Smooth muscle cell of the brain vasculature (primary cell): ENCODE data around the gene ZKSCAN3.
"Not testable (repeated sequence)": the region's sequence is repeated elsewhere in the genome, so short reads cannot be mapped to it uniquely, and the experiment has no call there.

Experiments
- DNase-seq: peaks from one replicate; pipeline ENCODE4 v3.0.0-alpha.2; 2012; ENCODE audit warnings: low read depth, low spot score

ZKSCAN3 gene

DNA sequence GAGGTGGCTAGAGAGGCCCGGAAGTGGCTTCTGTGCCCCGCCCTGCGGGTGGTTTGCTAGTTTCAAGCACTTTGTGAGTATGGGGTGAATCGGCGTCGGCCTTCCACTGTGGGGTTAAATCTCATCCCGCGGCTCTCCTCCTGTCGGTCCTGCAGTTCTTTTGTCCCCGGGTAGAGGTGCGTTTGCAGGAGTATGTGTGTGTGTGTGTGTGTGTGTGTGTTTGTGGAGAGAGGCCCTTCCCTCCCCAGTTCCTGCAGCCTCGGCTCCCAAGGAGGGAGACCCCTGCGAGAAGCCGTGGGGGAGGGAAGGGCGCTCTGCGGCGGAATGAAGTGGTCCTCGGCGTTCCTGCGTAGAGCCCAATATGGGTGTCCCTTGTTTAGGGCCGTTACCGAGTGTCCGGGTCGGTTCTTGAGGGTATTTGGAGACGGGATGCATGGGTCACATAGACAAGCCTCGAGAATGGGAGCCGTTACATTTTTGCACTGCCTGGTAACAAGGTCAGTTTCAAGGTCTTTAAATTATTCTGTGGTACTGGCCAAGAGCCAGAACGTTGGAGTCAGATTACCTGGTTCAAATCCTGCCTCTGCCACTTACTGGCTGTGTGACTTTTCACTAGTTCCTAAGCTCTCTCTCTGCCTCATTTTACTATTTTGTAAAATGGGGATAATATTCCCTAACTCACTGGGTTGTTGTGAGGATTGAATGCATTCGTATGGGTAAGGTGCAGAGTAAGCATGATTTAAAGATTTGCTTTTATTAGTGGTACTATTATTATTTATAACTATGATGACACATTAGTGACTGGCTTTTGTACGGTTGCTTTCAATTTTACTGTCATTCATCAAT lies at the start of gene ZKSCAN3:
Gene ZKSCAN3, plus strand, starts transcription at position 56 of the 846 bp plus-strand sequence. CDS start 9,640 bp downstream, outside the sequence.
- DNase-seq: no peak

DNA sequence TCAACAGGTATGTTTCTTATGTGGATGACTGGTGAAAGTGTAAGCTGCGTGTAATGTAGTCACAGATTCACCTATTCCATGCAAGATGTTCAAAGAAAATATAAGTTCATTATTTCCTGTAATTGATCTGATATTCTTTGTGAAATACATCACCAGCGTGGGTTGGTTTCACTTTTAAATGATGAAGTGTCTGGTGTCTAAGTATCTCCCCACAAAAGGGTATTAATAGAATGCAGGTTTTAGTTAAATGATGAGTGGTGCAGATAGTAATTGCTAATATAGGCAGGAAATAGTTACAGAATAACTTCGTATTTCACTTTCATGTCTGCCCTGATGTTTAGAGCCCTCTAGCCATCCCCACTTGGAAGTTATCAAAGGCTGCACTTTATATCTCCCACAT lies 46.2 kb upstream of the ZKSCAN3 start:
- no peak for DNase-seq

DNA sequence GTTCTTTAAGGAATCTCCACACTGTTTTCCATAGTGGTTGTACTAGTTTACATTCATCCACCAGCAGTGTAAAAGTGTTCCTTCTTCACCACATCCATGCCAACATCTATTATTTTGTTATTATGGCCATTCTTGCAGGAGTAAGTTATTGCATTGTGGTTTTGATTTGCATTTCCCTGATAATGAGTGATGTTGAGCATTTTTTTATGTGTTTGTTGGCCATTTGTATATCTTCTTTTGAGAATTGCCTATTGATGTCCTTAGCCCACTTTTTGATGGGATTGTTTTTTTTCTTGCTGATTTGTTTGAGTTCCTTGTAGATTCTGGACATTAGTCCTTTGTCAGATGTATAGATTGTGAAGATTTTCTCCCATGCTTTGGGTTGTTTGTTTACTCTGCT lies 43.4 kb upstream of the ZKSCAN3 start:
- DNase-seq: not testable (repeated sequence)

DNA sequence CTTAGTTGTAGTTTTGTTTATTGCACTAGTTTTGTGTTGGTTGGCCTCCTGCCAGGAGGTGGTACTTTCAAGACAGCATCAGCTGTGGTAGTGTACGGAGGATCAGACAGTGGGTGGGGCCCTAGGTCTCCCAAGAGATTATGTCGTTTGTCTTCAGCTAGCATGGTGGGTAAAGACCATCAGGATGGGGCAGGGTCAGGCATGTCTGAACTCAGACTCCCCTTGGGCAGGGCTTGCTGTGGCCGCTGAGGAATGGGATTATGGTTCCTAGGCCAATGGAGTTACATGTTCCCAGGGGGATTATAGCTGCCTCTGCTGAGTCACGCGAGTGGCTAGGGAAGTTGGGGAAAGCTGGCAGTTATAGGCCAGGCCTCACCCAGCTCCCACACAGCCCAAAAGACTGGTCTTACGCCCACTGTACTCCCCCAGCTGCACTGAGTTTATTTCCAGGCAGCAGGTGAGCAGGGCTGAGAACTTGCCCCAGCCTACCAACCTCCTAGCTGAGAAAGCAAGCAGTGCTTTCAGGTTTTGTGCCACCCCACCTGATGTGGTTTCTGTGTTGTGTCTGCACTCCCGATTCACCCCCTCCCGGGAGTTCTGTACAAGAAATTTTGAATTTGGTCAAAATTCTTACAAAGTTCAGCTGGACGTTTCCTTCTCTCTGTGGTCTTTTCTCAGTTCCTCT lies 38.5 kb upstream of the ZKSCAN3 start:
- no peak for DNase-seq

DNA sequence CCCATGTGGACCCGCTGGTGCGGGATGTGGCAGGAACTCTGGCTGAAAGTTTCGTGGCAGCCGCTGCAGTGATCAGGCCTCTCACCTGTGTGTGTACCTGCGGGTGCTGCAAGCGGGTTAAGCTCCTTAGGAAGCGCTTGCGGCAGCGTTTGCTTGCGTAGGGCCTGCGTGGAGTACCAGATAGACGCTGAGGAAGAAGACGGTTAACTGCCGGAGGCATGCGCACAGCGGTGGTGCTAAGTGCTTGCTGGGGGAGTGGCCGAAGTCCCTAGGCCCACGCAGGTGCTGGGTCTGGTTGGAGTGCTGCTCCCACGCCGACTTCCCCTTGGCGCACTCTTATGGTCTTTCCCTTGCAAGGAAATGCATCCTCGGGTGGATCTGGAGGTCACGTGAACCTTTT lies 36.8 kb upstream of the ZKSCAN3 start:
- no peak for DNase-seq

DNA sequence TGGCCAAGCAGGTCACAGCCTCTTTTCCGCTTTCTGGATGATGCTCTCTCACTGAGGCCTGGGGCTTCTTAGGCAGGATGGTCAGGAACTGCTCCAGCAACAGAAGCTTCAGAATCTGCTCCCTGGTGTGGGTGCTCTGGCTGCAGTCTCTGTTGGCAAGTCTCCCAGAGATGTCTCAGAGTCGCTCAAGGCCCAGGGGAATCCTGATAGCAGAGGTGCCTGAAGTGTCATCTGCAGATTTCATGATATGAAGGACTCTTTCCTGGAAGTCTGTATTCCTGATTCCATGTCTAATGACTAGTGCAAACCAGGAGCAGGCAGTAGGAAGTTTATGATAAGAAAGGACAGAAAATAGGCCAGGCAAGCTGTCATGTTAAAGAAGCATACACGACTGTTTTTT lies 34.1 kb upstream of the ZKSCAN3 start:
- no peak for DNase-seq

DNA sequence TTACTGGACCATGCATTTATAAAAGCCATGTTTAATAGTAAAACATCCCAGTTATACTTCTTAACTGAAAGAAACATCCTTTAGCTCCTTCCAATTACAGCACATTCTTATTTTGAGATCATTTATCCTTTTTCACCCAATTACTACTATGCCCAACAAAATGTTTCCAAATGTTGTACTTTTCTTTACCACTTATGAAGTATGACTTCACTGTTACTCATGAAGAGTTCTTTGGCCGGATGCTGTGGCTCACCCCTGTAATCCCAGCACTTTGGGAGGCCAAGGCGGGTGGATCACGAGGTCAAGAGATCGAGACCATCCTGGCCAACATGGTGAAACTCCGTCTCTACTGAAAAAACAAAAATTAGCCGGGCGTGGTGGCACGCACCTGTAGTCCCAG lies 31.9 kb upstream of the ZKSCAN3 start:
- not testable (repeated sequence) for DNase-seq

DNA sequence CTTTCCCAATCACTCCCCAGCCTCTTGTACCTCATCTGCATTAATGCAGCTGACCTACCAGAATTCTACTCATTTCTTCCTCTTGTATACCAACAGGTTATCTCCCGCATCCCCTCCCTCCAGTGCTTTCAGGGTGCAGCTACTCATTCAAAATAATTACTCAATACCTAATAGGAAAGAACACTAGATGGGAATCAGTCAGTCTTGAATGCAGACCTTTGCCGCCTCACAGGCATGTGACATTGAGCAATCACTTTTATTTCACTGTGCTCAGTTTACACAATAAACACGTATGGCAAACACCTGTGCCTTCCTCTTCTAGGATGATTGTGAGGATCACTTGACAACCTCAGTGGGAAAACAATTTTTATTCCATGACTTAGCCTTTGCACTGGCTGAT lies 27.1 kb upstream of the ZKSCAN3 start:
- DNase-seq: no peak

DNA sequence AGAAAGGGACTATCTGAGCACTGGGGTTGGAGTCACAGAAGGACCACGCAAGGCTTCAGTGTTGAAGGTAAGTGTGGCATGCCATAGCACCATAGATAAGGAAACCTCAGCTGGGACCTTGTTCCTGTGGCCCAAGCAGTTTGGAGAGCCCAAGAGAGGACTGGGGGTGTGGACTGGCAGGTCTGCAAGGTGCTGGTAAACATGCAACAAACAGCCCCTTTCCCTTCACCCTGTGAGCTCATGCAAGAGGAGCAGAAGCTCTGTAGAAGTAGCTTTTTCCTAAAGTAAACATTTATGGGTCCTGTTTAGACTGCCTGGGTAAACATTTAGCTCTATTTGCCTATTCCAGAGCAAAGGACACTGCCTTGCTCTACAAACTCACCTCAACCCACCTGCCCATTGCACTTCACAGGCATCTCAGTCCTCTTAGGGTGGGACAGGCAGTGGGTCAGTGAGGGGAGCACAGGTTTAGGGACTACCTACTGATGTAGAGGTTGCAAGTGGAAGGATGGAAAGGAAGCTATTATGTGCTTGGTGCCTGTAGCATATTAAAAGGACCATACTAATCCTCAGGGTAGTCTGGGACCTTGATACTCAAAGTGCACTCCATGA lies 25.8 kb upstream of the ZKSCAN3 start:
- DNase-seq: no peak

DNA sequence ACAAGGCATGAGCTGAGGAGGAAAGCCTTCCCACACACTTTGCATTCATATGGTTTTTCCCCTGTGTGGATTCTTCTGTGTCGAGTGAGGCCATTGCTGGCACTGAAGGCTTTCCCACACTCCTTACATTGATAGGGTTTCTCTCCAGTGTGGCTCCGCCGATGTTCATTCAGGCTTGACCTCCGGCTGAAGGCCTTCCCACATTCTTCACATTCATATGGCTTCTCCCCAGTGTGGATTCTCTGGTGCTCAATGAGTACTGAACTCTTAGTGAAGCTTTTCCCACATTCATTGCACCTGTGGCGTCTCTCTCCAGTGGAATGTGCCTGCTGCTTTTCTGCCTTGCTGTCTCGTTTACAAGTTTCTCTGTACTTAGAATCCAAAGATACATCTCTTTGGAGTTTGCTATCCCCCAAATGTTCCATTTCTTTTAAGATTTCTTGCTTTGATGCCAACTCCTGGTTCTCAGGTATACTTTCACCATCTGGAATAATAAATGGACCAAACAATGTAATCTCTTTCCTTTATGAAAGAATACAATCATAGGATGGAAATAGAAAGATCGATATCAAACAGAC lies 23.3 kb upstream of the ZKSCAN3 start:
- no peak for DNase-seq

DNA sequence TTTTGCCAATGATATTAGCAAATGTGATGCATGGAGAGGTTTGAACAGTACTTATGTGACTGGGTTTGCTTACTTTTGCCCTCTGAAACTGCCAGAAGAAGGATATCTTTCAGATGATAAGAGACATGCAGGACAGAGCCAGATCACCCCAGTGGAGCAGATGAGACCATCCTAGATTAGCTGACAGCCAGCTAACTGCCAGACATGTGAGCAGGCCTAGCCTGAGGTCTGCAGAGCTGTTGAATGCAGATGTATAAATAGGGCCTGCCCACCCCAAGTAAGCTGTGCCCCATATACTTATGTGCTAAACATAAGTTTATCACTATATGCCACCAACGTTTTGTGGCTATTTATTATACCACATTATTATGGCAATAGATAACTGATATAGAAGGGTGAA lies 19.7 kb upstream of the ZKSCAN3 start:
- DNase-seq: no peak

DNA sequence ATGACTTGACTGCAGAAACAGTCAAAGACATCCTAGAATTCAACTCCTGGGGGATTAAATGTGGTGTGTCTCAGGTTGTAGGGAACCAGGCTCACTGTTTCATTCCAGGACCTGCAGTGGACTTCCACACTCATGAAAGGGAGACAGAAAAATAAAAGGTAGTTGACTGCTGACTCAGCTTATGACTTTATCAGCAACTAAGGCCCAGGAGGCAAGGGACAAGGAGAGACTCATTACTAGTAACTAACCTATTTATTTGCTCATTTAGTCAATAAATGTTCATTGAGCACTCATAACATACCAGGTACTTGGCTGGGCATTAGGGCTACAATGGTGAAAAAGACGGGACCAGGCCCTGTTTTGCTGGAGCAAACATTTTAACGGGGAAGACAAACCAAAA lies 16.7 kb upstream of the ZKSCAN3 start:
- DNase-seq: no peak

DNA sequence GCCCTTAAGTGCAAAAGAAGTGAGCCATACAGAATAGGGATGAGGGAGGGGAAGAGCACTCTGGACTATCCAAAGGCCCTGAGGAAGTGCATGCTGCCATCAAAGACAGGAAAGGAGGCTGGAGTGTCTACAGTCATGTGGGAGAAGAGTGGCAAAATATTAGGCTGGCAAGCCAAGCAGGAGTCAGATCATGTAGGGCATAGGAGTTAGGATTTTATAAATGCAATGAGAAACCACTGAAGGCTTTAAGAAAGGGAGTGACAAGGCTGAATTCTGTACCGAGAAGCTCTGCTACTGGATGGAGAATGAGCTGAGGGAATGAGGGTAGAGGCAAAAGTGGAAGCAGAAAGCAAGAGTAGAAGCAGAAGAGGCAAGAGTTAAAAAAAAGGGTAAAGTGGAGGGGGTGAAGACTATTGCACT lies 16.1 kb upstream of the ZKSCAN3 start:
- no peak for DNase-seq

DNA sequence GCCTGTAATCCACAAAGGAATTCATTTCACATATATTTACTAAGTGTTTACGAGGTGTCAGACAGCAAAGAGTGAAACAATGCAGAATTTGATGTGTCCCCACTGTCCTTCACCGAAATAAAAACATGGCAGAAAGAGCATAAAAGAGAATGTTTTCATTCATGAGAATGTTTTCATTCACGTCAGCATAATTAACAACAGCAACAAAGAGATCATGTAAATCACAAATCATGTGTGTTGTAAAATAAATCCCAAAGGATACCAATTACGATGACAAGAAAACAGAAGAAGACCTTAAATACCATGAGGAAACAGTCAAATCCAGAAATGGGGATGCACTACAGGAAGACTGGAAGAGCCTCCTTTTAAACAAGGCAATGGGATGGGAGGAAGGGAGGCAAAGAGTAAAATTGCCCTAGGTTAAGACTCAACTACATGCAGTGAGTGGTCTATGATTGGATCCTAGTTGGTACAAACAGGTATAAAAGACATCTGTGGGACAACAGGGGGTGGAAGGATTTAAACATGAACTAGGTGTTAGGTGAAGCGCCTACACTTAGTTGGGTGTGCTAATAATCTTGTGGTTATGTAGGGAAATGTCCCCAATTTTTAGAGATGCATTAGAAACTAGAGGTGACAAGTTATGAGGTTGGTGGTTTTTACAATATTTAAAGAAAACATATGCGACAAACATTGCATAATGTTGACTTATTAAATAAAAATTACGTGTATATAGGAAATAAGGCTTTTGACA lies 15.3 kb upstream of the ZKSCAN3 start:
- no peak for DNase-seq

DNA sequence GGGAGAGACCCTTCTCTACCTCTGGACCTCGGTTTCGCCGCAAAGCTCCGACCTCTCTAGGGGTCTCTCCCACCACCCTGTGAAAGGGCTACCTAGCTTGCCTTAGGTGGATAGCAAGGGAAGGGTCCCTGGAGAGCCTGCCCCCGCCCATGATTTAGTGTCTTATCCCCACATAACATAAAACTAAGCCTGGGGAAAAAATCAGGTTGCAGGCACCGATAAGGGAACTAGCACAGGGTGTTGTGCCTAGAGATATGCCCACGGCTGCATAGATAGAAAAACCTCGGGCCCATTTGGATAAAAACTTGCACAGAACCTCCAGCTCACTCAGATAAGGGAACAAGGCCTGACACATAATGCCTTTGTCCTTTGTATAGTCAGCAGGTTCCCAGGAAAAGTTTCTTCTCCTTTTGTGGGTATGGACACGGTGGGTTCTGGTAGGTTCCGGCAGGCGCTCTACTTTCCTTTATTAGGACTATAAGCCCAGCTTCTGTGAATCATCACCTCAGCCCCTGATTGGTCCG lies 14.6 kb upstream of the ZKSCAN3 start:
- no peak for DNase-seq

DNA sequence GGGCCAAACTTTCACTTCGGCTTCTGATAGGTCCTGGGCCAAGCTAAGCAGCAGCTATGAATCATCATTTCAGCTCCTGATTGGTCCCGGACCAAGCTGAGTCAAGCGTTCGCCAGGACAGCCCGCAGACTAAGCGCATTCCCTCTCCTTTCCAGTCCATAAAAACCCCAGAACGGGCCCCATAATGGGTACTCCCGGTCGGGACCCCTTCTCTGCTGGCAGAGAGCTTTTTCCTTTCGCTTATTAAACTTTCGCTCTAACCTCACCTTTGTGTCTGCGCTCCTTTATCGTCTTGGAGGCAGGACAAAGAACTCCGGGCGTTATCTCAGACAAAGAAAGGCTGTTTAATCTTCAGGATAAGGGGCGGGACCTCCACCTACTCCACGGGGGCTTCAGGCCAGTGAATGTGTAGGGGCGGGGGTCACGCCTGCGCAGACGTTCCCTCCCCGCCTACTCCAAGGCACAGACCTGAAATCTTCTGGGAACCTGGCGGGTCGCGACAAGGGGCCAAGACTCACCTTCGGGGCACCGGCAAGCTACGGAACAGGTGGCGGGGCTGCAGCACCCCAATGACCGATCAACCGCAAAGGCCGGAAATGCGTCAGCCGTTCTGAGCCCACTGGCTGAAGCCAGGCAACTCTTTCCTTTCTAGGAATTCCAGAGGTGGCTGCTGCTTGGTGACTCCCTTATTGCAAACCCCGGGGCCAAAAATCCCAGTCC lies 14.0 kb upstream of the ZKSCAN3 start, which contains the start of gene ZSCAN31:
Gene ZSCAN31, minus strand, starts transcription at position 585 of the 720 bp plus-strand sequence. CDS start 6,465 bp downstream, outside the sequence.
- peak; percentile 95 for DNase-seq

DNA sequence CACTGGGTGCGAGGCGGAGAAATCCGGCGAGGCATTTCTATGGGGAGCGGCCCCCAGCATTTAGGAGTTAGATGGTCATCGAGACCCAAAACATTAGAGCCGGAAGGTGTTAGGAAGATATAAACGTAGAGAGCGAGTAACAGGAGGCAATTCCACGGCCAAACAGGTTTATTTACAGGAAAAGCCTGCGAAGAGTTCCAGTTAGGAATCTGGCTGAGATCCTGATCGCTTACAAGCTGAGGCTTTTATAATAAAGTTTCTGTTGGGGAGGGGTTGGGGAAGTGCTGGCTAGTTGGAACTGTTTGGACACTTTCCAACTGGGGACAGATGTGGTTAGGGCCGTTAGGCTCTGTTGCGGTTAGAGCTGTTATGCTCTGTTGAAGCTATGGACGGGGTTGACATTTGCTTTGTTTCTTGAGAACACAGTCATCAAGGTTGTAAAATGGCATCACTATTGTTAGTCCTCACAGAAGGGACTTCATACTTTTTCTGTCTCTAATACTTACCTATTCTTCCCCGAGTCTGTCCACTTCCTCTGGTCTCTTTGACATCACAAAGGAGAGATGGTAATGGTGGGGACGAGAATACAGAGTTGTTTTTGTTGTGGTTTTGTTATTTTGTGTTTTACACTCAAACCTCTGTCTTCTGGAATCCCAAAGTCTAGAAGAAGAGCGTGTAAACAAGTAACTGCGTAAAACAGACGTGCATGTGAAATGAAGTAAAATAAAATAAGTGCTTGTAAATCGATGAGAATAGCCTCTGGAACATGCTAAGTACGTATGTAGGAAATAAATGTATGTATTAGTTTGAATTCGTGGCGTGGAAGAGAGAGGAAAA lies 13.2 kb upstream of the ZKSCAN3 start:
- no peak for DNase-seq

DNA sequence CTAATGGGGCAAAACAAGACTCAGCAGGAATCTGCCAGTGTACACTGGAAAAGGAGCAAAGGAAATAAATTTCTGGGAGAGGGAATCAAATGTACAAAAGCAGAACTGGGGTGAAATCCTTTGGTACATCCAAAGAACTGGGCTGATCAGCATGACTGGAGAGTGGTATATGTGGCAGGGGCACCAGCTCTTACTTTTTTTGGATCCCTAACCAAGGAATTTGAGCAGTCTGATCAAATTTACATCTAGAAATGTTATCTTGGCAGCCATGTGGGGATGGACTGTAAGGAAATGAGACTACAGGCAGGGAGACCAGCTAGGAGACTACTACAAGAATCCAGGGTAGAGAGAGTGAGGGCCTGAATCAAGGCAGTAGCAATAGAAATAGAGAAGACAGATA lies 12.6 kb upstream of the ZKSCAN3 start:
- no peak for DNase-seq

DNA sequence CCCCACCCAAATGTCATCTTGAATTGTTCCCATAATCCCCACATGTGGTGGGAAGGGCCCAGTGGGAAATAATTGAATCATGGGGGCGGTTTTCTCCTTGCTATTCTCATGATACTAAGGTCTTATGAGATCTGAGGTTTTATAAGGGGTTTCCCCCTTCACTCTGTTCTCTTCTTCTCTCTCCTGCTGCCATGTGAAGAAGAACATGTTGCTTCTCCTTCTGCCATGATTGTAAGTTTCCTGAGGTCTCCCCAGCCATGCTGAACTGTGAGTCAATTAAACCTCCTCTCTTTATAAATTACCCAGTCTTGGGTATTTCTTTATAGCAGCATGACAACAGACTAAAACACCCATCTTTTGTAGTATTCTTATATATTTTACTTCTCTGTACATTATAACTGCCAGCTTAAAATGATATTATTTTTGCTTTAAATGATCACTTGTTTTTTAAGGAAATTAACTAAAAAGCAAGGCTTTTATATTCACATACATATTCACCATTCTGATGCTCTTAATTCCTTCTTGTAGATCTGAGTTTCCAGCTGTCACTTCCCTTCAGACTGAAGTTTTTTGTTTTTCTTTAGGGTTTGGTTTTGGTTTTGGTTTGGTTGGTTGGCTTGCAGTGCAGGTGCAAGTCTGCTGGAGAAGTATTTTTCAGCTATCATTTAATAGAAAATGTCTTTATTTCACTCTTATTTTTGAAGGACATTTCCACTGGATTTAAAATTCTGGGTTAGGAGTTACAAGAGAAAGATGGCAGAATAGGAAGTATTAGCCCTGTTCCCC lies 9.2 kb upstream of the ZKSCAN3 start:
- DNase-seq: no peak
